Measurements from ENCODE around the gene CASP5.

The CASP5 gene

DNA sequence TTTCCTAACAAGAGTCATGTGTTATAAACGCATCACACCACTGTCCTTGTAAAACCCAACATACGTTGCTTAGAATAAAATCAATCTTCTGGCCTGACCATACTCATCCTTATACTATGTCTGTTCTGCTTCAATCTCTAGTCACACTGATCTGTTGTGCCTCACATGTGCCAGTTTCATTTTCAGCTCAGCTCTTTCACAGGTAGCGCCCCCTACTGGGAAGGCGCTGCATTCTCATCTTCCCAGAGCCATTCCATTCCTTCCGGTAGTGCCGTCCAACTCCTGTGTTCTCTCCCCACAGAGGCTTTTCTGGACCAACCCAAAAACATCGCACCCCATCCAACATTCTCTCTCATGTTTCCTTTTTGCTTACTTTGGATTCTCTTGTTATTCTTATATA, 22.2 kb downstream of the CASP5 start:
- Histone ChIP-seq H3K4me3 (ENCODE audit: low read depth, low read length) (no peak overlapping the region), H3K4me1 (ENCODE audit: control insufficient read depth, insufficient read depth, low read length) (no peaks in the 10 kb centered on the region), H3K36me3 (ENCODE audit: control insufficient read depth in 2 of 2, insufficient read depth in 1 of 2, low read length in 2 of 2) (no peaks in the 10 kb centered on the region), H3K9me3 (ENCODE audit: control insufficient read depth, insufficient read depth, low read depth, low read length) (no peaks in the 10 kb centered on the region), H3K27ac (ENCODE audit: extremely low read depth, low read depth, low read length) (no peak overlapping the region)
- ChIA-PET CTCF (interaction anchor here (0.6 kb wide), 2 partner anchors 296 to 327 kb away, joined by 3 to 4 read pairs; no protein-coding TSS in a partner anchor), POLR2A (no interaction called here)
- no peak for TF ChIP-seq ZNF311 (tag by site-specific recombination; IDR thresholded peaks at IDR 0.05; ENCODE audit: borderline replicate concordance)
- TF ChIP-seq, protein P1, sequence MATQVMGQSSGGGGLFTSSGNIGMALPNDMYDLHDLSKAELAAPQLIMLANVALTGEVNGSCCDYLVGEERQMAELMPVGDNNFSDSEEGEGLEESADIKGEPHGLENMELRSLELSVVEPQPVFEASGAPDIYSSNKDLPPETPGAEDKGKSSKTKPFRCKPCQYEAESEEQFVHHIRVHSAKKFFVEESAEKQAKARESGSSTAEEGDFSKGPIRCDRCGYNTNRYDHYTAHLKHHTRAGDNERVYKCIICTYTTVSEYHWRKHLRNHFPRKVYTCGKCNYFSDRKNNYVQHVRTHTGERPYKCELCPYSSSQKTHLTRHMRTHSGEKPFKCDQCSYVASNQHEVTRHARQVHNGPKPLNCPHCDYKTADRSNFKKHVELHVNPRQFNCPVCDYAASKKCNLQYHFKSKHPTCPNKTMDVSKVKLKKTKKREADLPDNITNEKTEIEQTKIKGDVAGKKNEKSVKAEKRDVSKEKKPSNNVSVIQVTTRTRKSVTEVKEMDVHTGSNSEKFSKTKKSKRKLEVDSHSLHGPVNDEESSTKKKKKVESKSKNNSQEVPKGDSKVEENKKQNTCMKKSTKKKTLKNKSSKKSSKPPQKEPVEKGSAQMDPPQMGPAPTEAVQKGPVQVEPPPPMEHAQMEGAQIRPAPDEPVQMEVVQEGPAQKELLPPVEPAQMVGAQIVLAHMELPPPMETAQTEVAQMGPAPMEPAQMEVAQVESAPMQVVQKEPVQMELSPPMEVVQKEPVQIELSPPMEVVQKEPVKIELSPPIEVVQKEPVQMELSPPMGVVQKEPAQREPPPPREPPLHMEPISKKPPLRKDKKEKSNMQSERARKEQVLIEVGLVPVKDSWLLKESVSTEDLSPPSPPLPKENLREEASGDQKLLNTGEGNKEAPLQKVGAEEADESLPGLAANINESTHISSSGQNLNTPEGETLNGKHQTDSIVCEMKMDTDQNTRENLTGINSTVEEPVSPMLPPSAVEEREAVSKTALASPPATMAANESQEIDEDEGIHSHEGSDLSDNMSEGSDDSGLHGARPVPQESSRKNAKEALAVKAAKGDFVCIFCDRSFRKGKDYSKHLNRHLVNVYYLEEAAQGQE (tag by site-specific recombination; IDR thresholded peaks at IDR 0.05) = no peak
- TF ChIP-seq, protein P2, sequence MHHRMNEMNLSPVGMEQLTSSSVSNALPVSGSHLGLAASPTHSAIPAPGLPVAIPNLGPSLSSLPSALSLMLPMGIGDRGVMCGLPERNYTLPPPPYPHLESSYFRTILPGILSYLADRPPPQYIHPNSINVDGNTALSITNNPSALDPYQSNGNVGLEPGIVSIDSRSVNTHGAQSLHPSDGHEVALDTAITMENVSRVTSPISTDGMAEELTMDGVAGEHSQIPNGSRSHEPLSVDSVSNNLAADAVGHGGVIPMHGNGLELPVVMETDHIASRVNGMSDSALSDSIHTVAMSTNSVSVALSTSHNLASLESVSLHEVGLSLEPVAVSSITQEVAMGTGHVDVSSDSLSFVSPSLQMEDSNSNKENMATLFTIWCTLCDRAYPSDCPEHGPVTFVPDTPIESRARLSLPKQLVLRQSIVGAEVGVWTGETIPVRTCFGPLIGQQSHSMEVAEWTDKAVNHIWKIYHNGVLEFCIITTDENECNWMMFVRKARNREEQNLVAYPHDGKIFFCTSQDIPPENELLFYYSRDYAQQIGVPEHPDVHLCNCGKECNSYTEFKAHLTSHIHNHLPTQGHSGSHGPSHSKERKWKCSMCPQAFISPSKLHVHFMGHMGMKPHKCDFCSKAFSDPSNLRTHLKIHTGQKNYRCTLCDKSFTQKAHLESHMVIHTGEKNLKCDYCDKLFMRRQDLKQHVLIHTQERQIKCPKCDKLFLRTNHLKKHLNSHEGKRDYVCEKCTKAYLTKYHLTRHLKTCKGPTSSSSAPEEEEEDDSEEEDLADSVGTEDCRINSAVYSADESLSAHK (tag by site-specific recombination; IDR thresholded peaks at IDR 0.05) = no peak
- no peak for TF ChIP-seq WT1 (tag by site-specific recombination; IDR thresholded peaks at IDR 0.05)
- TF ChIP-seq ZNF24 (tag by site-specific recombination; IDR thresholded peaks at IDR 0.05) = no peak
- no peak for TF ChIP-seq ZNF514 (tag by site-specific recombination; IDR thresholded peaks at IDR 0.05)
- TF ChIP-seq PRDM1 (tag by site-specific recombination; IDR thresholded peaks at IDR 0.05) = no peak
- no peak for TF ChIP-seq ZNF202 (tag by site-specific recombination; IDR thresholded peaks at IDR 0.05; ENCODE audit: borderline replicate concordance)

DNA sequence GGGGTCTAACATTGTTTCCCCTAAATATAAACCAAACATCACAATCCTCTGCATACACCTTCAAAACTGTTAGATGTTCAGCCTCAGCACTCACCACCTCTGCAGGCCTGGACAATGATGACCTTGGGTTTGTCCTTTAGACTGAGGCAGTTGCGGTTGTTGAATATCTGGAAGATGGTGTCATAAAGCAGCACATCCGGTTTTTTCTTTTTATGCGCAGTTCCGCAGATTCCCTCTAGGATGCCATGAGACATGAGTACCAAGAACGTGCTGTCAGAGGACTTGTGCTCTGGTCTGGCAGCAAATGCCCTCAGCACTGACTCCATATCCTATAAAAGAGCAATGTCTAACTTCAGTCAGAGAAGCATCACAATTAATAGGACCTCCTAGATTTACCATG, 22.8 kb downstream of the CASP5 start:
- Histone ChIP-seq H3K27ac (ENCODE audit: extremely low read depth, low read depth, low read length) (no peak overlapping the region), H3K4me1 (ENCODE audit: control insufficient read depth, insufficient read depth, low read length) (no peaks in the 10 kb centered on the region), H3K4me3 (ENCODE audit: low read depth, low read length) (no peak overlapping the region), H3K9me3 (ENCODE audit: control insufficient read depth, insufficient read depth, low read depth, low read length) (no peaks in the 10 kb centered on the region), H3K36me3 (ENCODE audit: control insufficient read depth in 2 of 2, insufficient read depth in 1 of 2, low read length in 2 of 2) (no peaks in the 10 kb centered on the region)
- POLR2A ChIA-PET = no interaction called here
- CTCF ChIA-PET = interaction anchor here (0.6 to 1.3 kb wide), 3 partner anchors 12 to 328 kb away, joined by 3 to 5 read pairs (median 4); no protein-coding TSS in a partner anchor
- no peak for TF ChIP-seq ZNF416 (tag by site-specific recombination; IDR thresholded peaks at IDR 0.05)
- no peak for TF ChIP-seq ZNF791 (tag by site-specific recombination; IDR thresholded peaks at IDR 0.05)

DNA sequence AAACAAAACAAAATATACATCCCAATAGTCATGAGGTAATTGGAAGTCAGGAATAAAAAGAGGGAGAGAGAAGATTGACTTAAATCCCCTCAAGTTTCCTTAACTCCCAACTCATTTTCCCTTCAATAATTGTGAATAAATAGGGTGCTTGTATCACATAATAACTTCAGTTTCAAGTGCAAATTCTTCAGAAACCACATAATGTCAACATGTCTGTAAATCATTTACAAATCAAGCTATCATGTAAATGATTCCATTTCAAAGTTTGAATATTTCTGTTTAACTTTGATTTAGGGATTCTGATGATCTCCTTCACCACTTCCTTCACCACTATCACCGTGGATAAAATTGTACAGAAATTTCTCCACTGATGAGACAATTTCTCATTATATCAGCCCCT, 23.2 kb downstream of the CASP5 start:
- CTCF ChIA-PET = interaction anchor here (1.3 kb wide), 1 partner anchor 12 kb away, joined by 5 read pairs; no protein-coding TSS in a partner anchor
- Histone ChIP-seq H3K4me1 (ENCODE audit: control insufficient read depth, insufficient read depth, low read length) (no peaks in the 10 kb centered on the region), H3K4me3 (ENCODE audit: low read depth, low read length) (no peak overlapping the region), H3K36me3 (ENCODE audit: control insufficient read depth in 2 of 2, insufficient read depth in 1 of 2, low read length in 2 of 2) (no peaks in the 10 kb centered on the region), H3K9me3 (ENCODE audit: control insufficient read depth, insufficient read depth, low read depth, low read length) (no peaks in the 10 kb centered on the region), H3K27ac (ENCODE audit: extremely low read depth, low read depth, low read length) (no peak overlapping the region)
- POLR2A ChIA-PET = no interaction called here
- TF ChIP-seq ZNF544 (tag by site-specific recombination; IDR thresholded peaks at IDR 0.05) (no peak), ZNF23 (tag by site-specific recombination; IDR thresholded peaks at IDR 0.05; ENCODE audit: borderline replicate concordance) (no peak), SP7 (tag by site-specific recombination; IDR thresholded peaks at IDR 0.05) (no peak), ZNF843 (tag by site-specific recombination; IDR thresholded peaks at IDR 0.05) (no peak), ZNF324 (tag by site-specific recombination; IDR thresholded peaks at IDR 0.05) (no peak)
- TF ChIP-seq, protein P3, sequence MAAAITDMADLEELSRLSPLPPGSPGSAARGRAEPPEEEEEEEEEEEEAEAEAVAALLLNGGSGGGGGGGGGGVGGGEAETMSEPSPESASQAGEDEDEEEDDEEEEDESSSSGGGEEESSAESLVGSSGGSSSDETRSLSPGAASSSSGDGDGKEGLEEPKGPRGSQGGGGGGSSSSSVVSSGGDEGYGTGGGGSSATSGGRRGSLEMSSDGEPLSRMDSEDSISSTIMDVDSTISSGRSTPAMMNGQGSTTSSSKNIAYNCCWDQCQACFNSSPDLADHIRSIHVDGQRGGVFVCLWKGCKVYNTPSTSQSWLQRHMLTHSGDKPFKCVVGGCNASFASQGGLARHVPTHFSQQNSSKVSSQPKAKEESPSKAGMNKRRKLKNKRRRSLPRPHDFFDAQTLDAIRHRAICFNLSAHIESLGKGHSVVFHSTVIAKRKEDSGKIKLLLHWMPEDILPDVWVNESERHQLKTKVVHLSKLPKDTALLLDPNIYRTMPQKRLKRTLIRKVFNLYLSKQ (tag by site-specific recombination; IDR thresholded peaks at IDR 0.05; ENCODE audit: borderline replicate concordance) = no peak
